ENCODE measurements around the gene RPH3AL.

Gene RPH3AL

DNA sequence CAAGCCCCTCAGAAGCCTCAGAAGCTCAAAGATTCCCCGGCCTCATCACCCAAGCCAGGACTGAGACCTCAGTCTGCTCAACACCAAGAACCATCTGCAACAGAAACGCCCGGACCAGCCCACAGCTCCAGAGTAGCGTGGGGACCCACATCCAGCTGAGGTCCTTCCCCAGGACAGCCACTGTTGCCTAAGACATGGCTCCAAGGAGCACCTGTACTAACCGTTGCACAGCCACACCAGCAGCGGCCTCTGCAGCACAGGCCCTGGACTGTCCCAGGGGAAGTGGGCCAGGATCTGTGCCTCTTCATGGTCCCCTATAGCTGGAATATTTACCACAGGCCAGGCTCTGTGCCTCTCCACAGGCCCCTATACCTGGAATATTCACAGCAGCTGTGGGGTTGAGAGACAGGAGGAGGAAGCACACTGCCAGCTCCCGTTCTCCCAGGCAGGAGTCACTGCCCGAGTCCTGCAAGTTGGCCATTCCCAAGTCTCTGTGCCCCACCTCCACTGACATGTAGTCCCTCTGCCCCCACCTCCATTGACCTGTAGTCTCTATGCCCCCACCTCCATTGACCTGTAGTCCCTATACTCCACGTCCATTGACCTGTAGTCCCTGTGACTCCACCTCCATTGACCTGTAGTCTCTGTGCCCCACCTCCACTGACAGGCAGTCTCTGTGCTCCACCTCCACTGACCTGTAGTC, 38.5 kb downstream of the RPH3AL start:
- no peak for DNase-seq

DNA sequence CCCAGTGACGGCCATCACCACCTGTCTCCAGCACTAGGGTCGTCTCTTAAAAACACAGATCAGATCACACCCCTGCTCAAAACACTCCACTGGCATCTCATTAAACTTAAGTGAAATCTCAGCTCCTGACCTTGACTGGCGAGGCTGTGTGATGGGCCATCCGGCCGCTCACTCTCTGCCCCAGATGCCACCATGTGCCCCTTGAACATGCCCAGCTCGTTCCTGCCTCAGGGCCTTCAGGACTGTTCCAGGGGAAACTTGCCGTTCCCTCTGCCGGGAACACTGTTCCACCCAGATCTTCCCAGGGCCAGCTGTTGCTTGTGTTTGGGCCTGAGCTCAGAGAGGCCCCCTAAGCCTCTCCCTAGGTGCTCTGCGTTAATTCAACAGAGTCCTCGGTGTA, 39.4 kb downstream of the RPH3AL start:
- no peak for DNase-seq

DNA sequence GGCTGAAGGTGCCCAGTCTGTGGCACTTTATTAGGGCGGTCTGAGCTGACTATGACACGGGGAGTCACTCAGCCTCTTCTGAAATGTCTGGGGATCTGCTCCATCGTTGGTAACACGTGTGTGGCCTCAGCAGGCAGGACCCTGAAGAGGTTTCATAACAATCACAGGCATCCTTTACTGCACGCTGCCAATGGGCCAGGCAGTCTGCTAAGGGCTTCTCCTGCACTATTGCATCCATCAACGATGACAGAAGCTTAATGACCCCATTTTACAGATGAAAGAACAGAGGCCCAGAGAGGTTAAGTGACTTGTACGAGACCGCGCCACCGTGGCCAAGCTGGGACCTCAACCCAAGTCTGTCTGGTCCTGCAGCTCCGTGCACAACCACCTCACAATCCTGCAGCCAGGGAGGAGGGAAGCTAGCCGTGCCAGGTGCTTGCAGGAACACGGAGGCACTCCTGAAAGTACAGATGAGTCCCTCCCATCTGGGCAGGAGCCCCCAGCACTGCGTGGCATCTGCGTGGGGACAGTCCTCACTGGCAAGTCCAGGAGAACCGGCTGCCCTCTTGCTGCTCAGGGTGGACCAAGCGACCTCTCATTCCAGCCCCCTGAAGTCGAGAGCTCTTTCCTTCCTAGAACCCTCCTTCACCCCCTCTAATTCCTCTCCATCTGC, 40.0 kb downstream of the RPH3AL start:
- DNase-seq = no peak

DNA sequence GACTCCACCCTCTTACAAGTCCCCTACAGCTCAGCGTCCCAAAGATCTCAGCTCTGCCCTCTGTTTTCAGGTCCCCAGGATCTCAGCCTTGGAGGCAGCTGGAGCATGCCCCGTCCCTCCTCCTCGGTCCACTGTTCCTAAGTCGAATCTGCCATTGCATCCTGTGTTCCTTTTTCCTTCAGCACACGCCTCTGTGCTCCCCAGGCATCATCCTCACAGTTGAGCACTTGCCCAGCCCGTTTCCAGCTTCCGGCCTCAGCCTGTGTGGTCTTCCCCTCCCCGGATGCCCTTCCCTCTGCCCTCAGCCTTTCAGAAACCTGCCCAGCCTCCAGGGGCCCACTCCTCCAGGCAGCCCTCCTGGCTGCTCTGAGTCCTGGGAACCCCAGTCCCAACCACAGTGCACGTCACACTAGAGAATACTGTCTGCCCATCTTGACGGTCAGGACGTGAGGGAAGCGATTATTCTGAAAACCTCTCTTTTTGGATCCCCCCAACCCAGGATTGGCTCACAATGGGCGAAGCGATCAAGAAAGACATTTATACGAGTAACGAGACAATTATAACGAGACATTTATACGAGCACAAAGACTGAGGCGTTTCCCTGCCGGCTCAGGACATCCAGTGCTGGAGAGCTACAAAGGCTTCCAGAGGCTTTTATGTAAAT, 41.4 kb downstream of the RPH3AL start:
- DNase-seq = no peak

DNA sequence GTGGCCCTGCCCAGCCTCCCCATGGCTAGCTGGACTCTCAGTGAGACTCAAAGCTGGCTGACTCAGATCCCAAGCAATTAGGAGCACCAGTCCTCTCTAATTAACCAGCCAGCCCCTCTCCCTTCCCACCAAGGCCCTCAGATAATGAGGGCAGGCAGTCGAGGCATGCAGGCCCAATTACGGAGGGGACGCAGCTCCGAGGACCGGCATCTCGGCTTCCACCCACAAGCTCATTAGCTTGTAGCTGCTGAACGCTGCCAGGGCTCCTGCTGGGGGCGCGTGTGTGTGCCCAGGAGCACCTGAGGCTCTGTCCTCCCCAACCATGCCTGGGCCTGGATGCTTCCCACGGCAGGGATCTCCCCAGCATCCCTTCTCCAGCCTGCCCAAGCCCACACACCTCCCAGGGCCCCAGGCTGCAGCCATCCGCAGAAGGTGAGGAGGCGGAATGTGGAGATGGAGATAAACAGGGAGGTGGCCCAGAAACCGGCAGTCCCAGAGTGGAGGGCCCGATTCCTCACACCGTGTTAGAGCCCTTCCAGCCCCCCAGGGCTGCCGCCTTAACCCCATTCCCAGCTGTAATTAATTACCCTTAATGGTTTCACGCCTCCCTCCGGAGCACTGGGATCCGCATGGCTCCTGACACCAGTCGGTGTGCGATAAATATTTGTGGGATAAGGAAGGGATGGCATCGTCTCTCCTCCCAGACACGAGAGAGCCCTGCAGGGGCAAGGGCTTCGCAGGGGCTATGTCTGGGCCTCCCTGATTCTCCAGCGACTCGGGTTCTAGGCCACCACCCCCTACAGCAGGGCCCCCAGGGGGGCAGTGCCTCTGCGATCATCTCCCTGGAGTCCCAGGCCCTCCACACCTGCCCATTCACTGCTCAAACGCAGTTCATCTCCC, 42.2 kb downstream of the RPH3AL start:
- no peak for DNase-seq

GRCh38 chr17:309361-309888, 43.2 kb downstream of the RPH3AL start:
- DNase-seq = no peak

DNA sequence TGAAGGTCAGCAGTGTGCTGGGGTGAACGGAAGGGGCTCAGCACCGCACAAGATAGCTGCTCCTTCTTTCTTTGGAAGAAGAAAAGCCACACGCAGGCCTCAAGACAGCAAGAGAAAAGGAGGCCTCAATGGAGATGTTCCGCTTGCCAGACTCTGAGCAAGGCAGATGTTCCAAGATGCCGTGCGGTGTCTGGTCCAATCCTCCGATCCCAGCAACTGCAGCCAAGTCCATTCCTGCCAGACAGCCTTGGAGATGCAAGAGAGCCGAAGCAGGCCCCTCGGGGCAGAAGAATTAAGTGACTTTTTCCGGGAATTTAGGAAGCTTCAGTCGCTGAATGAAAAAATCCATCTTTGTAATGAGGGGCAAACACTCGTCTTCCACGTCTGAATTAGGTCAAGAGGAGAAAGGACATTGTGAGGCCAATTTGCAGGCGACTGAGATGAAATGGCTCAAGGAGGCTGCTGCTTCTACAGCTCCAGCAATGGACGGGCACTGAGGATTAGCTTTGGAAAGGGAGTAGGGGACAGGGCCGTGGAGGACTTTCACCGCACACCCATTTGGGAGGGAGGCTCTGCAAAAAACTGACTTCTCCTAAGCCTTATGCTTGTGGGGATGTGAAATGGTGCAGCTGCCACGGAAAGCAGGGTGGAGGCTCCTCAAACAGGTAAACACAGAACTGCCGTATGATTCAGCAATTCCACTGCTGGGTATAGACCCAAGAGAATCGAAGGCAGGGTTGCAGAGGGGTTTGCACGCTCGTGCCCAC, 44.7 kb downstream of the RPH3AL start:
- no peak for DNase-seq

DNA sequence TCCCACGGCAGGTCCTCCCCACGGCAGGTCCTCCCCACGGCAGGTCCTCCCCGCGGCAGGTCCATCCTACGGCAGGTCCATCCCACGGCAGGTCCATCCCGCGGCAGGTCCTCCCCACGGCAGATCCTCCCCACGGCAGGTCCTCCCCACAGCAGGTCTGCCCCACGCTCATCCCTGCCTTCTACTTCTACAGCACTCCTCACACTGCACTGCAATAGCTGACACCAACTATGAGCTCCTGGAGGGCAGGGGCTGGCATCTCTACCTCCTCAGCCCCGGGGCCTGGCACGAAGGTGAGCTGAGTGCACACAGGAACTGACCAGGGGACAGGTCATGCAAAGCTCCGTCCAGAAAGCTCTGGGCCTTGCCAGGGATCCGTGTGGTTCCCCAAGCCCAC, 45.3 kb downstream of the RPH3AL start:
- no peak for DNase-seq

DNA sequence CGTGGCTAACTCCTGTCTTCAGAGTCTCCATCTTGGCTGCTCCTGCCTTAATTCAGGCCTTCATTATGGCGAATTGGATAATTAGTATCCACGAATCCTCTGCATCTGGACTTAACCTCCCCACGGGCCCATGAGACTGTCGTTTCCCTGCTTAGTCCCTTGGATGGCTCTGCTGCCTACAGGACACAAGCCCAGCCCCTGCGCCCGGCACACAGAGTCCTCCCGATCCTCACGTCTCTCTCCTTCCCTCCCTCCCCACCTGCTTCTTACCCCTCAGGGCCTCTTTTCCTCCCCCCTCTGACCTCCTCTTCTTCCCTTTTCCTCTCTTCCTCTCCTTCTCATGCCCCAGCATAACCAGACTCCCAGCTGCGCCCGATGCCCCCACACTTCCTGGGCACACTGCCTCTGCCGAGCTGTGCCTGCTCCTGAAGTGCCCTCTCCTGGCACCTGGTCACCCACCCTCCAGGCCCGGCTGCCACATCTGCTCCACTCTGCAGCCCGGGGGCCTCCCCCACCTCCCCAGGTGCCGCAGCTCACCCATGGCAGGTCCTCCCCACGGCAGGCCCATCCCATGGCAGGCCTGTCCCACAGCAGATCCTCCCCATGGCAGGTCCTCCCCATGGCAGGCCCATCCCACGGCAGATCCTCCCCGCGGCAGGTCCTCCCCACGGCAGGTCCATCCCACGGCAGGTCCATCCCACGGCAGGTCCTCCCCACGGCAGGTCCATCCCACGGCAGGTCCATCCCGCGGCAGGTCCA, 45.9 kb downstream of the RPH3AL start:
- DNase-seq = no peak

- DNase-seq = no peak
These were observed 46.5 kb downstream of the RPH3AL start for GRCh38 chr17:306116-306515.

GRCh38 chr17:305090-305976, 47.3 kb downstream of the RPH3AL start:
- no peak for DNase-seq

GRCh38 chr17:304461-304860, 48.1 kb downstream of the RPH3AL start:
- DNase-seq = no peak

- no peak for DNase-seq
These were observed 49.4 kb downstream of the RPH3AL start for GRCh38 chr17:303168-303567.

DNA sequence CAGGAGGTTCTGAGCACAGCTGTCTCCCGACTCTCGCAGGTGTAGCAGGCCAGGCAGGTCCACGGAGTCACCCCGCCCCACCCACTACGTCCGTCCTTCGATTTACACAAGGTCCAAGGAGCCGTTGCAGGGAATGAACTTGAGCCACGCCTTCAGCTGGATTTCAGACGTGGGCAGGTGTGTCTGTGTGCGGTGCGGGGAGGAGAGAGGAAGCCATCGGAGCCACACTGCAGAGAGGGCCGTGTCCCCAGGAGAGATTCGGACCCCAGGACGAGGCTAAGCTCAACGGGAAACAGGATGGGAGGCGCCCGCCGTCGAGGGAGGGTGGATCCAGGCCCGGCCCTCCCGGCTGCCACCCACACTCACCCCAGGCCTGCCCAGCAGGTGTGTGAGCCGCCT, 50.3 kb downstream of the RPH3AL start:
- DNase-seq = no peak

GRCh38 chr17:301681-302299, 50.8 kb downstream of the RPH3AL start:
- no peak for DNase-seq

GRCh38 chr17:300881-301280, 51.7 kb downstream of the RPH3AL start:
- DNase-seq = no peak

GRCh38 chr17:299546-299945, 53.1 kb downstream of the RPH3AL start:
- DNase-seq = no peak

- DNase-seq = no peak
These were observed 53.7 kb downstream of the RPH3AL start for GRCh38 chr17:298791-299450.

DNA sequence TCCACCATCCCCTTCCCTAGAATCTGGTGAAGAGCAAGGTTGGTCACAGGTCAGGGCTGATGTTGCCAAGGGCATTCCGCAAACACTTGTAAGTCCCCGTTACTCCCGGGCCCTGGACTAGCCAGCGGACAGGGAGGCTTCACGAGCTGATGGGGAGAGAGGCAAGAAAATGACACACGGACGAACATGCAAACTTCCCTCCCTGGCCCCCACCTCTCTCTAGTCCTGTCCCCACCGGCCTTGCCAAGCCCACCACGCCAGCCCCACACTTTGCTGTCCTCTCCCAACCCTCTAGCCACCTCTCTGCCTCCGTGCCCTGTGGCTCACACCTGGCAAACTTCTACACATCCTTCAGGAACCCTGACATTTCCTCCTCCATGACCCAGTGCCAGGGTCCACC, 54.8 kb downstream of the RPH3AL start:
- no peak for DNase-seq
